H54 (cell line): ENCODE data around the gene HSD11B1L.
"Not testable (repeated sequence)": the region's sequence is repeated elsewhere in the genome, so short reads cannot be mapped to it uniquely, and the experiment has no call there.

Experiments used
- DNase-seq: peaks from one replicate; pipeline ENCODE4 v3.0.0; 2011; ENCODE audit warnings: low spot score, mixed read lengths; ENCODE audit not compliant: insufficient read length
- FAIRE-seq: peaks from 3 replicates; lab custom pipeline; 2011; peaks lifted over from hg19 to GRCh38; lab: Jason Lieb, UNC
- POLR2A ChIP-seq: IDR thresholded peaks from 2 replicates; pipeline ENCODE4 v1.6.1; 2011; ENCODE audit warnings: low read depth, mild to moderate bottlenecking, low read length

HSD11B1L gene

DNA sequence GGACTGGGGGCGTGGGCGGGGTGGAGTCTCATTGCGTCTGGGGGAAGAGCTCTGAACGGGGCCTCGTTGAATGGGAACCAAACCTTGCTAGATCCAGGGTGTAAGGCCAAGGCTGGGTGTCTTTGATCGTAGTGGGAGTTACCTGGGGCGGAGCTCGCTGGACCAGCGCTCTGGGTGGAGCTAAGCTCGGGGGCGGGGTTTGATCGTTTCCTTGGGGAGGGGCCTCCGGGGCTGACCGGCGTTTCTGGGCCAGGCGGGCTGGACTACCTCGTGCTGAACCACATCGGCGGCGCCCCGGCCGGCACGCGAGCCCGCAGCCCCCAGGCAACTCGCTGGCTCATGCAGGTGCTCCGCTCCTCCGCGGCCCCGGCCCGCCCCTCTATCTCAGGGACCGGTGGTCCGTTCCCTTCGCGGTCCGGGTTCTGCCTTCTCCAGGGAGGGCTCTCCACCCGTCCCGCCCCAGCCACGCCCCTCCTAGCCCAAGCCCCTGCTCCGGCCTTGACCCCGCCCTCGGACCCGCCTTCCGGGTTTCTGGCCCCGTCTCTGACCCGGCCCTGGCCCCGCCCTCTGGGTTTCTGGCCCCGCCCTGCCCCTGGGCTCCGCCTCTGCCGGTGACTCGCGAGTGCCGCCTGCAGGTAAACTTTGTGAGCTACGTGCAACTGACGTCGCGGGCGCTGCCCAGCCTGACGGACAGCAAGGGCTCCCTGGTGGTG, 6.0 kb downstream of the HSD11B1L start:
- no peak for TF ChIP-seq POLR2A
- FAIRE-seq (no peak), DNase-seq (peak; percentile 95)

DNA sequence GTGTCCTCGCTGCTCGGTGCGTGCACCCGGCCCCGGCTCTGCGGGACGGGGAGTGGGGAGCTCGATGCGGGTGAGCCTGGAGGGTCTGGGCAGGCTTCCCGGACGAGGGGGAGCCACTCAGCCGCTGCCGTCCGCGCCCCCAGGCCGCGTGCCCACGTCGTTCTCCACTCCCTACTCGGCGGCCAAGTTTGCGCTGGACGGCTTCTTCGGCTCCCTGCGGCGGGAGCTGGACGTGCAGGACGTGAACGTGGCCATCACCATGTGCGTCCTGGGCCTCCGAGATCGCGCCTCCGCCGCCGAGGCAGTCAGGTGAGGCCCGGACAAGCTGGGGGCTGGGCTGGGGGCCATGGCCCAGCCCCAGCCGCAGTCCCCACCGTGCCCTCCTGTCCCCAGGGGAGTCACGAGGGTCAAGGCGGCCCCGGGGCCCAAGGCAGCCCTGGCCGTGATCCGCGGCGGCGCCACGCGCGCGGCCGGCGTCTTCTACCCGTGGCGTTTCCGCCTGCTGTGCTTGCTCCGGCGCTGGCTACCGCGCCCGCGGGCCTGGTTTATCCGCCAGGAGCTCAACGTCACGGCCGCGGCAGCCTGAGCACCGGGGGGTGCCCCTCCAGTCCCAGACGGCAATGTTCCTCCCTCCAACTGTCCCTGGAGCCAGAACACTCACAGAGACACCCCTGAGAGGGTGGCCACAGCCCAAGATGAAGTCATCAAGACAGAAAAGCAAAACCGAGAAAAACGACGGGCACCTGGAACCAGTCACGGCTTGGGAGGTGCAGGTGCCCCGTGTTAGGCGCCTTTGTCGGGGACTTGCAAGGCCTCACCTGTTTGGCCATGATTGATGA, 6.8 kb downstream of the HSD11B1L start:
- TF ChIP-seq POLR2A = no peak
- FAIRE-seq (no peak), DNase-seq (no peak)

DNA sequence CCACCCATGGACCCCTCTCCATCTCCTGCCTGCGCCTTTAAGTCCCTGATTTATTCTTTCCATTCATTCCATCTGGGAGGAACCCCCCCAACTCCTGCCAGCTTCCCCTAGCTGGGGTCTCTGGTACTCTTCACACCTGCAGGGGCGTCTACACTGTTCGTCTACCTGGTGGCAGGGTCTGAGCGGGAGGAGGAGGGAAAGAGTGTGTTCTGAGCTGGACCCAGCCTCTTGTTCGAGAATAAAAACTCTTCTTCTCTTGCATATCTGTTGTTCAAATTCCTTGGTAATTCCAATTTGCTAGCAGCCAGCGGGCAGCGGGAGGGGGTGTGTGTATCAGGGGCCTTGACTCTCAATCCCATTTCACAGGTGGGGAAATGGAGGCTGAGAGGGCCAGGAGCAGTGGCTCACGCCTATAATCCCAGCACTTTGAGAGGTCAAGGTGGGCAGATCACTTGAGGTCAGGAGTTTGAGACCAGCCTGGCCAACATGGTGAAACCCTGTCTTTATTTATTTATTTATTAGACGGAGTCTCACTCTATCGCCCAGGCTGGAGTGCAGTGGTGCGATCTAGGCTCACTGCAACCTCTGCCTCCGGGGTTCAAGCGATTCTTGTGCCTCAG, 7.5 kb downstream of the HSD11B1L start:
- FAIRE-seq, DNase-seq: not testable (repeated sequence)

DNA sequence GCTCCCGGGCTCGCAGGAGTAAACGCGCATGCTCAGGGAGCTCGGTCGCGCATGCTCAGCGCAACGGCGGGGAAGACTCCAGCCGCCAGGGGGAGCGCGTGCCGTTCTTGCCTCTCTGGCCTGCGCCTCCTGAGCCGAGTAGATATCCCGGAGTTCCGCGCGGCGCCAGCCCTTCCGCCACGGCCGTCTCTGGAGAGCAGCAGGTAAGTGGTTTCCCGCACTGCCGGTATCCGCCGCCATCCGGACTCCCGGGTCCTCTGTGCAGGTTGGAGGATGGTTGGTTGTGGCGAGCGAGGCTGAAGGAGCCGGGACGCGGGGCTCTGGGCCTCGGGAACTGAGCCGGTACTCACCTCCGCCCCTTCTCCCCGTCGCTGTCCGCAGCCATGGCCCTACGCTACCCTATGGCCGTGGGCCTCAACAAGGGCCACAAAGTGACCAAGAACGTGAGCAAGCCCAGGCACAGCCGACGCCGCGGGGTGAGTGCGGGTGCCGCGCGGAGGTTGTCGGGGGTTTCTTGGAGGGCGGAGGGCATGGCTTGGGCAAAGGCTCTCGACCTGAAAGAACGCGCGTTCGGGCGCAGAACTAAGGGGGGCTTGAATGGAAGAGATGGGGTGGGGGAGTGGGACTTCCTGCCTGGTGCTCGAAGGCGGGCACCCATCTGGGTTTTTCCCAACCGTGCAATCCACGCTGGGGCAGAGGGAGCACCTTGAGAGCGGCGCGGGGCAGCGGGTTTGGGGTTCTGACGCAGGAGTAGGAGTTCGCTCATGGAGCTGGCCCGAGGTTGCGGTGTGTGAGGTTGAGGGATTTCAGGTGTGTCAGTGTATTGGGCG, 9.5 kb downstream of the HSD11B1L start, which contains the start of gene RPL36:
RPL36 (plus strand) TSS at position 171 of the 830 bp plus-strand sequence; CDS start at position 384, 213 bp downstream.
- peak; percentile 93 for TF ChIP-seq POLR2A
- FAIRE-seq (peak; percentile 71), DNase-seq (peak; percentile 96)

DNA sequence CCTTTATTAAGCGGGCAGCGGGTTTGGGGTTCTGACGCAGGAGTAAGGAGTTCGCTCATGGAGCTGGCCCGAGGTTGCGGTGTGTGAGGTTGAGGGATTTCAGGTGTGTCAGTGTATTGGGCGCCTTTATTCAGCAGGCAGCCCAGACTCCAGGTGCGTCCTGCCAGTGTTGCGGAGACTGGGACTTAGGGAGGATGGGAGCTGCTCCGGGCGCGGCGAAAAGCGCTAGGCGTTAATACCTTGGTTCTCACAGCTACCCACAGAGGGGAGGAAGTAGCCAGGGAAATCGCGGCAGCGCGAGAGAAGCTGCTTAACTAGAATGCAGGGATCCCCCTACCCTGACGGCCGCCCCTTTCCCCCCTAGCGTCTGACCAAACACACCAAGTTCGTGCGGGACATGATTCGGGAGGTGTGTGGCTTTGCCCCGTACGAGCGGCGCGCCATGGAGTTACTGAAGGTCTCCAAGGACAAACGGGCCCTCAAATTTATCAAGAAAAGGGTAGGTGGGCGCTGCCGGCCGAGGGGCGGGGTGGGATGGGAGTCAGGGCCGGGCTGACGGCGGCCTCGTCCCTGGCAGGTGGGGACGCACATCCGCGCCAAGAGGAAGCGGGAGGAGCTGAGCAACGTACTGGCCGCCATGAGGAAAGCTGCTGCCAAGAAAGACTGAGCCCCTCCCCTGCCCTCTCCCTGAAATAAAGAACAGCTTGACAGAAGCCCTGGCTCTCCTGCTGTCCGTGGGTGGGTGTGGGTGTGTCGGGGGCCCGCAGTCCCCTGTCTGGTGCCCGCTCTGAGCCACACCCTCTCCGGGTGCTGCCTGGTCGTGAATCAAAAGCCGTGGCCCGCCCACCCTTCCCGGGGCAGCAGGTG, 10.4 kb downstream of the HSD11B1L start:
- FAIRE-seq (no peak), DNase-seq (no peak)
- no peak for TF ChIP-seq POLR2A

DNA sequence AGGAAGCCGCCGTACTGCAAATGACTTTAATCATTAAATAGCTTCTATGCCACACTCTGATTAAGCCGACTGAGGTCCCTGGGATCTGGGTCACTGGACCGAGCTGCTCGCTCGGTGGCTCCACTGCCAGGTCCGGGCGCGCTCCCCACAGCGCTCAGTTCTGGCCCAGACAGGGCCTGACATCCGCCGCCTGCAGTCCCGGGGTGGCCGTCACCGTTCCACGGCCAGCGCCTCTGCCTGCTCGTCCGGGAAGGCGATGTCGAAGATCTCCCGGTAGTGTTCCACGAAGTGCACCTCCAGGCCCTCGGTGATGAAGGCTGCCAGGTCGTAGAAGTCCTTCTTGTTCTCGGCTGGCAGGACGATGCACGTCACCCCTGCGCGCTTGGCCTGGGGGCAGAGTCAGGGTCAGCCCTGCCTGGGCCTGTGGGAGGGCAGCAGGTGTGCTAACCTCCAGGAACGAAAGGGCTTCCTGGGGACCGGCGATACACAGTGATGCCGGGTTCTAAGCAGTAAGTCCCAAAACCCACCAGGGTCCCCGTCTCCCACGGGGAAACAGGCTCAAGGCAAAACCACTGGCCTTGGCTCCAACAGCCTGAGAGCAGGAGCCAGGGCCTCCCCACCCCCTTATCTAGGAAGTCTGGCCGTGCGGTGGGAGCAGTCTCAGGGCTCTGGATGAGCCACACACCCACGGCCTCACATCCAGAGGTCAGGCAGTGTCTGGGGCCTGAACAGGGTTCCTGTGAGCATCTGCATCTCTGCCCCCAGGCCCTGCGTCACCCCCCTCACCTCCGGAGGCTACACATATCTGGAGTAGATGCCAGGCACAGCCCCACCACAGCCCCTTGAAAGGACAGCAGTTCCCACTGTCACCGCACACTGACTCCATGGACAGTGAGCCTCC, 11.2 kb downstream of the HSD11B1L start:
- FAIRE-seq = no peak
- no peak for DNase-seq
- no peak for TF ChIP-seq POLR2A

DNA sequence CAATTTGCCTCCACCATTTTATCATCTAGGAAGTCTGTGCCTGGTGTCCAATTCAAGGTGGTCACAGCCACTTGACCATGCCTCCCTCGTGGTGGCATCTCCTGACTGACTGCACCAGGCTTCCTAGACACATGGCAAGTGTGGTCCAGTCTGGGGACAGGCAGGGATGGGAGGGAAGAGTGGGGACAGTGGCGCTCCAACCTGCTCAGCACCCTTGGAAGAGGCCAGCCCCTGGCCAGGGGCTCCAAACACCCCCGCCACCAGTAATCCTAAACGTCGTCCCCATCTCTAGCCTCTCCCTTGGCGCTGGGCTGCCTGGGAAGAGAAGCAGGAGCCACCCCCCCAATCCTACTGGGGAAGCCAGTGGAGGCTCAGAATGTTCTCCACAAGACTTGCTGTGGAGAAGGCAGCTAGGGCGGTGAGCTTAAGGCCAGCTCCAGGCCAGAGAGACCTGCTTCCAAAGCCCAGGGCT, 11.9 kb downstream of the HSD11B1L start:
- DNase-seq (no peak), FAIRE-seq (no peak)
- TF ChIP-seq POLR2A = no peak

DNA sequence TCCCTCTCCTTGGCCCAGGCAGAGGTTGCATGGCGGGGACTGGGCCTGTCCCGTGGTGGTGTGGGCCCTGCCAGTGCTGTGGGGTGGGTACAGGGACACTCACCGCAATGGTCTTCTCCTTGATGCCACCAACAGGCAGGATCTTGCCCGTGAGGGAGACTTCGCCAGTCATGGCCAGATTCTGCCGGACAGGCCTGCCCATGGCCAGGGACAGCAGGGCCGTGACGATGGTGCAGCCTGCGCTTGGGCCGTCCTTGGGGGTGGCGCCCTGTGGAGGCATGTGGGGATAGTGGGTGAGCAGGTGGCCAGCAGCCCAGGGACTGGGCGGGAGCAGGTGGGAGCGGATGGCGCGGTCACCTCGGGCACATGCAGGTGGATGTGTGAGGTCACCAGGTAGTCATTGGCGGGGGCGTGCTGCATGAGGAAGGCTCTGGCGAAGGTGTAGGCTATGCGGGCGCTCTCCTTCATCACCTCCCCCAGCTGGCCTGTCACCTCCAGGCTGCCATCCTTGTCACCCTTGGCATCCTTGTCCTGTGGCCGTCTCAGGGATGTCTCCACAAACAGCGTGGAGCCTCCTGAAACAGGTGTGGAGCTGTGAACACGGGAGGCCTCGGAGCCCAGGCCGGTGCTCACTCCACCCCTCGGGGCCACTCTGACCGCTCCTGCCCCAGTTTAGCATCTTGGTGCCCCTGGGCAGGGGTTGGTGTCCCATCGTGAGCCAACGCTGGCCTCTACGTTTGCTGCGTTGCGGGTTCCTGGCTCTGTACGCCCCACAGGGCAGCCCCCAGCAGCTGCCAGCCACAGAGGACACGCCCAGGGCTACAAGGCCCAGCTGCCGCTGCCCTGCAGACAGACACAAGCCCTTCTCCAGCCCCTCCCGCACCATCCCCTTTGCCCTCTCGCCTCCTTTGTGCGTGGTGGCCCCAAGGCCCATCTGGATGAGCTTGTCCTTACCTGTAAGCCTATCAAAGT, 12.7 kb downstream of the HSD11B1L start:
- DNase-seq (no peak), FAIRE-seq (no peak)
- TF ChIP-seq POLR2A = no peak

DNA sequence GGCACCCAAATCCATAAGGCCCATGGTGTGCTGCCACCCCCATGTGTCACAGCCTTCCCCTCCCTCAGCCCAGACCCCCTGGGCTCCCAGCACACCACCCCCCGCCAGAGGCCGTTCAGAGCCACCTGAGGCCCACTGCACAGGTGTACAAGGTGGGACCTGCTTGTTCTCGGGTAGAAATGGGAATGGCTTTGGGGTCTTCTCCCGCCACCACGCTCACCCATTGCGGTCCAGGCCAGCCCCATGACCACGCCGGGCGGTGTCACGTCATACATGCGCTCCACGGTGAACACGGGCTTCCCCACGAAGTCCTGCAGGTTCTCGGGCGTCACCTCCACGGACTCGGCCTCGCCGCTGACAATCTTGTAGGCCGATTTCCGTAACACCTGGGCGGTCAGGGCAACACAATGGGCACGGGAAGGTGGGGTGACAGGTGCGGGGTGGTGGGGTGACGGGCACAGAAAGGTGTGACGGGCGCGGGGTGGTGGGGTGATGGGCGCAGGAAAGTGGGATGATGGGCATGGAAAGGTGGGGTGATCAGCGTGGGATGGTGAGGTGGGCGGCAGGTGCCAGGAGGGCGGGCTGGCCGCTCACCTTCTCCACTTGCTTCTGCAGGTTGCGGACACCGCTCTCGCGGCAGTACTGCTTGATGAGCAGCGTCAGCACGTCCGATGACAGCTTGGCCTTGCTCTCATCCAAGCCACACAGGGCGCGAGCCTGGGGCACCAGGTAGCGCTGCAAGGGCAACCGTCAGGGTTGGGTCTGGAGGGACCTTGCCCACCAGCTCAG, 13.5 kb downstream of the HSD11B1L start:
- no peak for DNase-seq
- no peak for TF ChIP-seq POLR2A
- FAIRE-seq = no peak

DNA sequence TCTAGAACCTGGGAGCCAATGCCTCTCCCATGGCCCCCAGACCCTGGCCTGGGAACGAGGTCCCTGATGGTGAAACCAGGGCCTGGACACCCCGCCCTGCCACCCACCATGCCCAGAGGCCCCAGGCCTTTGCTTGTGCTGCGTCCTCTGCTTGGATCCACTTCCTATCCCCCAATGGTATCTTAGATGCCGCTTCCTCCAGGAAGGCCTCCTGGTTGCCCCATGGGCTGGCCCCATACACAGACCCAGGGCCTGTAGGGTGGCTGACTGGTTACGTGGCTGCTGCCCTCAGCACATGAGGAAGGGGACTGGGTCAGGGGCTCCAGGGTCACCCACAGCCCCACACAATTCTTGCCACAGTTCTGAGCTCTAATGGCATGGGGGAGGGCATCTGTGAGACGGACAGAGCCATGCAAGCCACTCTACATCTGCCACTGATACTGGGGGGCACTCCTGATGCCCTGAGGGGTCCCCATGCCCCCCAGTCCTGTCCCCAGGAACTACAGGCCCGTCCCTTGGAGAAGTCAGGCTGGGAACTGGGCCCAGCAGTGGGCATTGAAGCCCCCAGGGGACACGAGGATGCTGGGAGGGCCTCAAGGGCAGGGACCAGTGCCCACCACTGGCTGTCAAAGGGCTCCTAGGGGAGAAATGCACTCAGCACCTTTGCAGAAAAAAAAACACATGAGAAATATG, 14.3 kb downstream of the HSD11B1L start:
- no peak for TF ChIP-seq POLR2A
- DNase-seq (no peak), FAIRE-seq (no peak)
